Testis (tissue), 2 donors: ENCODE data around the gene KRT2.

Experiments
- POLR2A ChIP-seq: fragments of 450-650 bp; IDR thresholded peaks from one replicate; pipeline ENCODE4 v1.6.1; 2017; ENCODE audit warnings: antibody characterized with exemption, mild to moderate bottlenecking, moderate library complexity
- TF ChIP-seq, protein P1 (sequence below), 3 experiments: fragments of 450-650 bp in 2 of 3; fragments of 200-600 bp in 1 of 3; sonication (generic) in 1 of 3; IDR thresholded peaks; one replicate each; pipeline ENCODE4 v1.5.1; 2016 to 2019; ENCODE audit warnings: antibody characterized with exemption in 3 of 3, mild to moderate bottlenecking in 2 of 3, moderate library complexity in 1 of 3

DNA sequence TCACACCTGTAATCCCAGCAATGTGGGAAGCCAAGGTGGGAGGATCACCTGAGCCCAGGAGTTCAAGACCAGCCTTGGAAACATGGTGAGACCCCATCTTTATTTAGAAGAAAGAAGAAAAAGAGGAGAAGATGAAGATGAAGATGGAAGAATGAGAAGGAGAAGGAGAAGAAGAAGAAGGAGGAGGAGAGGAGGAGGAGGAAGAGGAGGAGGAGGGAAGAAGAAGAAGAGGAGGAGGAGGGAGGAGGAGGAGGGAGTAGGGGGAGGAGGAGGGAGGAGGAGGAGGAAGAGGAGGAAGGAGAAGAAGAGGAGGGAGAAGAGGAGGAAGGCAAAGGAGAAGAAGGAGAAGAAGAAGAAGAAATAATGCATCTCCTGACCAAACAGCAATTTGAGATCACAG lies 37.2 kb upstream of the KRT2 start:
- TF ChIP-seq, protein P1, sequence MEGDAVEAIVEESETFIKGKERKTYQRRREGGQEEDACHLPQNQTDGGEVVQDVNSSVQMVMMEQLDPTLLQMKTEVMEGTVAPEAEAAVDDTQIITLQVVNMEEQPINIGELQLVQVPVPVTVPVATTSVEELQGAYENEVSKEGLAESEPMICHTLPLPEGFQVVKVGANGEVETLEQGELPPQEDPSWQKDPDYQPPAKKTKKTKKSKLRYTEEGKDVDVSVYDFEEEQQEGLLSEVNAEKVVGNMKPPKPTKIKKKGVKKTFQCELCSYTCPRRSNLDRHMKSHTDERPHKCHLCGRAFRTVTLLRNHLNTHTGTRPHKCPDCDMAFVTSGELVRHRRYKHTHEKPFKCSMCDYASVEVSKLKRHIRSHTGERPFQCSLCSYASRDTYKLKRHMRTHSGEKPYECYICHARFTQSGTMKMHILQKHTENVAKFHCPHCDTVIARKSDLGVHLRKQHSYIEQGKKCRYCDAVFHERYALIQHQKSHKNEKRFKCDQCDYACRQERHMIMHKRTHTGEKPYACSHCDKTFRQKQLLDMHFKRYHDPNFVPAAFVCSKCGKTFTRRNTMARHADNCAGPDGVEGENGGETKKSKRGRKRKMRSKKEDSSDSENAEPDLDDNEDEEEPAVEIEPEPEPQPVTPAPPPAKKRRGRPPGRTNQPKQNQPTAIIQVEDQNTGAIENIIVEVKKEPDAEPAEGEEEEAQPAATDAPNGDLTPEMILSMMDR (IDR thresholded peaks at IDR 0.05) = no peak
- no peak for TF ChIP-seq POLR2A
